PFSK-1 (cell line): ENCODE results near the gene BANF2.

Source experiments
- FOXP2 ChIP-seq: optimal IDR thresholded peaks from 2 replicates; pipeline ENCODE3; 2011; ENCODE audit warnings: borderline replicate concordance, control low read depth, inconsistent platforms; ENCODE audit not compliant: insufficient read depth; ENCODE audit errors: extremely low read length, extremely low read depth
- POLR2AphosphoS5 ChIP-seq: IDR thresholded peaks from 2 replicates; pipeline ENCODE4 v1.6.1; 2012; ENCODE audit warnings: low read depth, mild to moderate bottlenecking, control low read depth, low read length, moderate library complexity
- SIN3A ChIP-seq: IDR thresholded peaks from 2 replicates; pipeline ENCODE4 v1.6.1; 2012; ENCODE audit warnings: mild to moderate bottlenecking, low read length, moderate library complexity, borderline replicate concordance; ENCODE audit not compliant: insufficient read depth
- TAF1 ChIP-seq: IDR thresholded peaks from 2 replicates; pipeline ENCODE4 v1.6.1; 2012; ENCODE audit warnings: low read length, control low read depth, borderline replicate concordance; ENCODE audit not compliant: insufficient read depth
- TF ChIP-seq, protein P1 (sequence below), 2 experiments: IDR thresholded peaks; 2 replicates each; pipeline versions ENCODE4 v1.6.1 to v1.8.0; 2011 to 2012; ENCODE audit warnings: low read depth in 2 of 2, low read length in 2 of 2, control low read depth in 1 of 2, inconsistent platforms in 1 of 2, mild to moderate bottlenecking in 1 of 2, moderate library complexity in 1 of 2; ENCODE audit not compliant: insufficient read depth in 1 of 2

Gene BANF2

DNA sequence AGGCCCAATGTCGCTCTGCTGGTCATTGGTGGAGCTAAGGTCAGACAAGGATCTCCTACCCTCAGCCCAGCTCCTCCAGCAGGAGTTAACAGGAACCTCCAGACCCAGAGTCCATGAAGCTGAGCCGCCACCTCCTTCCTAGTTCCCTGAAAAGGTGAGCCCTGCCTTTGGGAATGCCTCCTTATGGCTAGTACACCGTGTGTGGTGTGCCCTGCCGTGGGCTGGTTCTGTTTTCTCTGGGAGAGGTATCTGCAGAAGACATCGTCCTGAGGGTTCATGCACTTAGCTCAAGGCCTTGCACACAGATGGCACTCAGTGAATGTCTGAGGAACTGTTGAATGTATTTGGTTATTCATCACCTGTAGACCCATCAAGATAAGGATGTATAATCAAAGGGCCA lies 15.3 kb downstream of the BANF2 start:
- TF ChIP-seq, protein P1, sequence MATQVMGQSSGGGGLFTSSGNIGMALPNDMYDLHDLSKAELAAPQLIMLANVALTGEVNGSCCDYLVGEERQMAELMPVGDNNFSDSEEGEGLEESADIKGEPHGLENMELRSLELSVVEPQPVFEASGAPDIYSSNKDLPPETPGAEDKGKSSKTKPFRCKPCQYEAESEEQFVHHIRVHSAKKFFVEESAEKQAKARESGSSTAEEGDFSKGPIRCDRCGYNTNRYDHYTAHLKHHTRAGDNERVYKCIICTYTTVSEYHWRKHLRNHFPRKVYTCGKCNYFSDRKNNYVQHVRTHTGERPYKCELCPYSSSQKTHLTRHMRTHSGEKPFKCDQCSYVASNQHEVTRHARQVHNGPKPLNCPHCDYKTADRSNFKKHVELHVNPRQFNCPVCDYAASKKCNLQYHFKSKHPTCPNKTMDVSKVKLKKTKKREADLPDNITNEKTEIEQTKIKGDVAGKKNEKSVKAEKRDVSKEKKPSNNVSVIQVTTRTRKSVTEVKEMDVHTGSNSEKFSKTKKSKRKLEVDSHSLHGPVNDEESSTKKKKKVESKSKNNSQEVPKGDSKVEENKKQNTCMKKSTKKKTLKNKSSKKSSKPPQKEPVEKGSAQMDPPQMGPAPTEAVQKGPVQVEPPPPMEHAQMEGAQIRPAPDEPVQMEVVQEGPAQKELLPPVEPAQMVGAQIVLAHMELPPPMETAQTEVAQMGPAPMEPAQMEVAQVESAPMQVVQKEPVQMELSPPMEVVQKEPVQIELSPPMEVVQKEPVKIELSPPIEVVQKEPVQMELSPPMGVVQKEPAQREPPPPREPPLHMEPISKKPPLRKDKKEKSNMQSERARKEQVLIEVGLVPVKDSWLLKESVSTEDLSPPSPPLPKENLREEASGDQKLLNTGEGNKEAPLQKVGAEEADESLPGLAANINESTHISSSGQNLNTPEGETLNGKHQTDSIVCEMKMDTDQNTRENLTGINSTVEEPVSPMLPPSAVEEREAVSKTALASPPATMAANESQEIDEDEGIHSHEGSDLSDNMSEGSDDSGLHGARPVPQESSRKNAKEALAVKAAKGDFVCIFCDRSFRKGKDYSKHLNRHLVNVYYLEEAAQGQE (IDR thresholded peaks at IDR 0.05; ENCODE audit: insufficient read depth in 1 of 2, low read depth in 2 of 2, low read length in 2 of 2): no peak
- TF ChIP-seq POLR2AphosphoS5 (no peak), TAF1 (no peak), SIN3A (no peak), FOXP2 (no peak)

DNA sequence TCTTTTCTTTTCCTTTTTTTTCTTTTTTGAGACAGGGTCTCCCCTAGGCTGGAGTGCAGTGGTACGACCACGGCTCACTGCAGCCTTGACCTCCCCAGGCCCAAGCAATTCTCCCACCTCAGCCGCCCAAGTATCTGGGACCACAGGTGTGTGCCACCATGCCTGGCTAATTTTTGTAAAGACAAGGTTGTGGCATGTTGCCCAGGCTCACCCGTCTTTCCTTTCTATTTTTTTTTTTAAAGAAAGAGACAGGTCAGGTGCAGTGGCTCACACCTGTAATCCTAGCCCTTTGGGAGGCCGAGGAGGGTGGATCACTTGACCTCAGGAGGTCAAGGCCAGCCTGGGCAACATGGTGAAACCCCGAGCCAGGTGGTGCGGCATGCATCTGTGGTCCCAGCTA lies 16.6 kb downstream of the BANF2 start:
- no peak for TF ChIP-seq FOXP2
- TF ChIP-seq TAF1: no peak
- no peak for TF ChIP-seq POLR2AphosphoS5
- no peak for TF ChIP-seq SIN3A
- TF ChIP-seq, protein P1 (IDR thresholded peaks at IDR 0.05; ENCODE audit: insufficient read depth in 1 of 2, low read depth in 2 of 2, low read length in 2 of 2): no peak

DNA sequence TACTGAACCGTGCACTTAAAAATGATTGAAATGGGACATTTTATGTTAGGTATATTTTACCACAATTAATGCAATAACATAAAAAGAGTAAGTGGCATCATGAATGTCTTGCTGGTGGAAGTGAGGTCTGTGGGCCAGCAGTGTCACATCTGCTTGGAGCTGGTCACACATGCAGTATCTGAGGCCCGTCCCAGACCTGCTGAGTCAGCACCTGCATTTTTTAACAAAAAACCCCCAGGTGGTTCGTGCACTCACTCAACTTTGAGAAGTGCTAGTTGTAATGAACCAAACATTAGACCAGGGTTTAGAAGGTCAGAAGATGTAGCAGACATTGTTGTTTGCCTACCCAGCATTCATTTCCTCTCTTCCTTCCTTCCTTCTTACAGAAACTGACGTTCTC lies 21.0 kb downstream of the BANF2 start:
- no peak for TF ChIP-seq TAF1
- no peak for TF ChIP-seq POLR2AphosphoS5
- TF ChIP-seq SIN3A: no peak
- TF ChIP-seq, protein P1 (IDR thresholded peaks at IDR 0.05; ENCODE audit: insufficient read depth in 1 of 2, low read depth in 2 of 2, low read length in 2 of 2): no peak
- TF ChIP-seq FOXP2: no peak

DNA sequence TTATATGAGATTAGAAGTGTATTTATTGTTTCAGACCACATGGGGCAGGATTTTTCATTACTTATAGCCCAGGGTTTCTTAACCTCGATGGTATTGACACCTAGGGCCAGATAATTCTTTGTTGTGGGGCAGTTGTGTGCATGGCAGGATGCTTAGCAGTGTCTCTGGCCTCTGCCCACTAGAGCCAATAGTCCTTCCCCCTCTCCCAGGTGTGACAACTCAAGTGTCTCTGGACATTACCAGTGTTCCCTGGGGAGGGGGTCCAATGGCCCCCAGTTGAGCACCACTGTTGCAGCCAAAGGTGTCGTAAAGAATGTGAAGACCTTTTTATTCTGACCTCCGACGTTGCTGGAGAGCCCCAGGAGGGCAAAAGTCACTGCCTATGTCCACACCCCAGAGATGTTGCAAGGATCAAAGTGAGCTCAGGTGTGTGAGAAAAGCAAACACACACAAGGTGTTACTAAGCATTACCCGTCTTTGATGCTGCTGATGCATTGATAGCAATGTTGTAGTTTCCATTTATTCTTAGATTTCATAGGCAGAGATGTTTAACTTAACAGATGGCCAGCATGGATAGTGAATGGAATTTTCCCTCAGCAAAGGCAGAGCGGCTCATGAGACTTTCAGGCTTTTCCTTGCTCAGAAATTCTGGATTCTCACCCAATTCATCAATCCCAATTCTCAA lies 22.2 kb downstream of the BANF2 start:
- no peak for TF ChIP-seq TAF1
- no peak for TF ChIP-seq POLR2AphosphoS5
- TF ChIP-seq SIN3A: no peak
- TF ChIP-seq FOXP2: no peak
- TF ChIP-seq, protein P1 (IDR thresholded peaks at IDR 0.05; ENCODE audit: insufficient read depth in 1 of 2, low read depth in 2 of 2, low read length in 2 of 2): no peak
